ENCODE measurements around the gene CCDC142. TPM values are rescaled to one million over a fixed set of nuclear protein-coding genes. Genes with fewer than 3 reads are reported as not detected.

The CCDC142 gene
- total and polyA plus RNA-seq, 9 of the 15 experiments (the other 6 are each of a cell fraction or from before 2014, with no cell fraction given): 0.55 to 11.7 (median 7.2) TPM

DNA sequence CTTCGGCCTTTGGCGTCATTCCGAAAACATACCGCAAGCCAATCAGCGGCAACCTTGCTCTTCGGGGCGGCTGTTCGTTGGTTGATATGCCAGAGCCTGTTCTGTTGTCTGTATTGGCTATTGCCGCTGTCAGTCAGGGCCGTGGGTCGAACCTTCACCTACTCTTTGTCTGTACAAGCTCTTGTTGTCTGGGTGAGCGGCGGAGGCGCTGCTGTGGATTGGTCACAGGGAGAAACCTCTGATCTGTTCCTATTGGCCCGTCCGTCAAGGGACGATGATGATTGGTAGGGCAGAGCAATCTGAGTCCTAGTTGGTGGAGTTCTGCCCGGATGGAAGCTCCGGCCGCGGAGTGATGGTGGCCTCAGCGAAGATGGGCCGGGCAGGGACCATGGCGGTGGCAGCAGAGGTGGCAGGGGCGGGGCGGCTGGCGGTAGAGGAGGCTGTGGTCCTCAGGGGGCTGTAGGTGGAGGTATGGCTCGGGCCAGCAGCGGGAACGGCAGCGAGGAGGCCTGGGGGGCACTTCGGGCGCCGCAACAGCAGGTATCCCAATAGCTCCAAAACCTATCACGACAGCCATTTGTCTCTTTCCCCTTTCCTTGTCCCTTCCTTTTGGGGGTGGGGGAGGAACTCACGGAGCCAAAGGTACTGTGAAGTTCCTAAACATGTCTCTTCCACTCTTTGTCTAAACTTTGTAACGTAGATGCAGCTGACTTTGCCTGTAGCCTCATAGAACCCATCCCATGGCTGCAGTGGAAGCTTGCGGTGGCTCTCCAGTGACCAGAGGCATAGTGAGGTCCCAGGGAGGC lies 24.5 kb downstream of the CCDC142 start, which contains the start of gene WBP1 (continued):
- TF ChIP-seq PHB (CRISPR knock-in tag; IDR thresholded peaks at IDR 0.05): no peak
- TF ChIP-seq DMBX1 (CRISPR knock-in tag; IDR thresholded peaks at IDR 0.05; ENCODE audit: borderline replicate concordance): no peak
- no peak for TF ChIP-seq ESRRB (CRISPR knock-in tag; IDR thresholded peaks at IDR 0.05; ENCODE audit: borderline replicate concordance)
- no peak for TF ChIP-seq POLR2B (IDR thresholded peaks at IDR 0.05; ENCODE audit: low read depth, partially characterized antibody)
- TF ChIP-seq, protein P1, sequence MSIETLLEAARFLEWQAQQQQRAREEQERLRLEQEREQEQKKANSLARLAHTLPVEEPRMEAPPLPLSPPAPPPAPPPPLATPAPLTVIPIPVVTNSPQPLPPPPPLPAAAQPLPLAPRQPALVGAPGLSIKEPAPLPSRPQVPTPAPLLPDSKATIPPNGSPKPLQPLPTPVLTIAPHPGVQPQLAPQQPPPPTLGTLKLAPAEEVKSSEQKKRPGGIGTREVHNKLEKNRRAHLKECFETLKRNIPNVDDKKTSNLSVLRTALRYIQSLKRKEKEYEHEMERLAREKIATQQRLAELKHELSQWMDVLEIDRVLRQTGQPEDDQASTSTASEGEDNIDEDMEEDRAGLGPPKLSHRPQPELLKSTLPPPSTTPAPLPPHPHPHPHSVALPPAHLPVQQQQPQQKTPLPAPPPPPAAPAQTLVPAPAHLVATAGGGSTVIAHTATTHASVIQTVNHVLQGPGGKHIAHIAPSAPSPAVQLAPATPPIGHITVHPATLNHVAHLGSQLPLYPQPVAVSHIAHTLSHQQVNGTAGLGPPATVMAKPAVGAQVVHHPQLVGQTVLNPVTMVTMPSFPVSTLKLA (conservative IDR thresholded peaks at IDR 0.05): peak in 1 of 2 experiments; percentile 48; a peak in 2 of 4 replicates
- peak; percentile 72 for TF ChIP-seq NFYB (IDR thresholded peaks at IDR 0.05; ENCODE audit: extremely low read depth, insufficient read length)
- TF ChIP-seq, protein P2, sequence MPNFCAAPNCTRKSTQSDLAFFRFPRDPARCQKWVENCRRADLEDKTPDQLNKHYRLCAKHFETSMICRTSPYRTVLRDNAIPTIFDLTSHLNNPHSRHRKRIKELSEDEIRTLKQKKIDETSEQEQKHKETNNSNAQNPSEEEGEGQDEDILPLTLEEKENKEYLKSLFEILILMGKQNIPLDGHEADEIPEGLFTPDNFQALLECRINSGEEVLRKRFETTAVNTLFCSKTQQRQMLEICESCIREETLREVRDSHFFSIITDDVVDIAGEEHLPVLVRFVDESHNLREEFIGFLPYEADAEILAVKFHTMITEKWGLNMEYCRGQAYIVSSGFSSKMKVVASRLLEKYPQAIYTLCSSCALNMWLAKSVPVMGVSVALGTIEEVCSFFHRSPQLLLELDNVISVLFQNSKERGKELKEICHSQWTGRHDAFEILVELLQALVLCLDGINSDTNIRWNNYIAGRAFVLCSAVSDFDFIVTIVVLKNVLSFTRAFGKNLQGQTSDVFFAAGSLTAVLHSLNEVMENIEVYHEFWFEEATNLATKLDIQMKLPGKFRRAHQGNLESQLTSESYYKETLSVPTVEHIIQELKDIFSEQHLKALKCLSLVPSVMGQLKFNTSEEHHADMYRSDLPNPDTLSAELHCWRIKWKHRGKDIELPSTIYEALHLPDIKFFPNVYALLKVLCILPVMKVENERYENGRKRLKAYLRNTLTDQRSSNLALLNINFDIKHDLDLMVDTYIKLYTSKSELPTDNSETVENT (CRISPR knock-in tag; IDR thresholded peaks at IDR 0.05): no peak
- no peak for TF ChIP-seq EGR1 (conservative IDR thresholded peaks at IDR 0.05)
- TF ChIP-seq, protein P3, sequence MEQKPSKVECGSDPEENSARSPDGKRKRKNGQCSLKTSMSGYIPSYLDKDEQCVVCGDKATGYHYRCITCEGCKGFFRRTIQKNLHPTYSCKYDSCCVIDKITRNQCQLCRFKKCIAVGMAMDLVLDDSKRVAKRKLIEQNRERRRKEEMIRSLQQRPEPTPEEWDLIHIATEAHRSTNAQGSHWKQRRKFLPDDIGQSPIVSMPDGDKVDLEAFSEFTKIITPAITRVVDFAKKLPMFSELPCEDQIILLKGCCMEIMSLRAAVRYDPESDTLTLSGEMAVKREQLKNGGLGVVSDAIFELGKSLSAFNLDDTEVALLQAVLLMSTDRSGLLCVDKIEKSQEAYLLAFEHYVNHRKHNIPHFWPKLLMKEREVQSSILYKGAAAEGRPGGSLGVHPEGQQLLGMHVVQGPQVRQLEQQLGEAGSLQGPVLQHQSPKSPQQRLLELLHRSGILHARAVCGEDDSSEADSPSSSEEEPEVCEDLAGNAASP (IDR thresholded peaks at IDR 0.05): no peak
- no peak for TF ChIP-seq BRD9 (IDR thresholded peaks at IDR 0.05; ENCODE audit: low read depth, partially characterized antibody)
- TF ChIP-seq, protein P4, sequence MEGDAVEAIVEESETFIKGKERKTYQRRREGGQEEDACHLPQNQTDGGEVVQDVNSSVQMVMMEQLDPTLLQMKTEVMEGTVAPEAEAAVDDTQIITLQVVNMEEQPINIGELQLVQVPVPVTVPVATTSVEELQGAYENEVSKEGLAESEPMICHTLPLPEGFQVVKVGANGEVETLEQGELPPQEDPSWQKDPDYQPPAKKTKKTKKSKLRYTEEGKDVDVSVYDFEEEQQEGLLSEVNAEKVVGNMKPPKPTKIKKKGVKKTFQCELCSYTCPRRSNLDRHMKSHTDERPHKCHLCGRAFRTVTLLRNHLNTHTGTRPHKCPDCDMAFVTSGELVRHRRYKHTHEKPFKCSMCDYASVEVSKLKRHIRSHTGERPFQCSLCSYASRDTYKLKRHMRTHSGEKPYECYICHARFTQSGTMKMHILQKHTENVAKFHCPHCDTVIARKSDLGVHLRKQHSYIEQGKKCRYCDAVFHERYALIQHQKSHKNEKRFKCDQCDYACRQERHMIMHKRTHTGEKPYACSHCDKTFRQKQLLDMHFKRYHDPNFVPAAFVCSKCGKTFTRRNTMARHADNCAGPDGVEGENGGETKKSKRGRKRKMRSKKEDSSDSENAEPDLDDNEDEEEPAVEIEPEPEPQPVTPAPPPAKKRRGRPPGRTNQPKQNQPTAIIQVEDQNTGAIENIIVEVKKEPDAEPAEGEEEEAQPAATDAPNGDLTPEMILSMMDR (IDR thresholded peaks at IDR 0.05 in 2 of 3, conservative IDR thresholded peaks at IDR 0.05 in 1 of 3; ENCODE audit: insufficient read depth in 2 of 3, low read depth in 1 of 3, low read length in 3 of 3): no peak
- peak; percentile 85 for TF ChIP-seq RBM25 (IDR thresholded peaks at IDR 0.05; ENCODE audit: low read depth, low read length, severe bottlenecking)
- TF ChIP-seq HDGF (IDR thresholded peaks at IDR 0.05): no peak
- TF ChIP-seq ZFP1 (CRISPR knock-in tag; IDR thresholded peaks at IDR 0.05): no peak
- TF ChIP-seq ZNF717 (CRISPR knock-in tag; IDR thresholded peaks at IDR 0.05): no peak
- TF ChIP-seq TARDBP (IDR thresholded peaks at IDR 0.05): no peak
- TF ChIP-seq CBX3 (IDR thresholded peaks at IDR 0.05; ENCODE audit: borderline replicate concordance in 1 of 2, low read length in 2 of 2): no peak
- no peak for TF ChIP-seq CBFB (CRISPR knock-in tag; IDR thresholded peaks at IDR 0.05)
- no peak for TF ChIP-seq ZC3H11A (IDR thresholded peaks at IDR 0.05; ENCODE audit: low read depth, low read length)
- TF ChIP-seq SUPT5H (IDR thresholded peaks at IDR 0.05): peak; percentile 61
- peak; percentile 81 for TF ChIP-seq ZNF175 (CRISPR knock-in tag; IDR thresholded peaks at IDR 0.05; ENCODE audit: low read depth)
- no peak for TF ChIP-seq U2AF1 (optimal IDR thresholded peaks at IDR 0.05; ENCODE audit: low read depth, low read length)
- TF ChIP-seq MTA2 (IDR thresholded peaks at IDR 0.05; ENCODE audit: low read depth): no peak

Measured in K562 (cell line).